Lower leg skin (tissue), 3 donors: ENCODE results near the gene FAM3A.

Experiments
- CTCF ChIP-seq, 3 donors: fragments of 450-650 bp; IDR thresholded peaks; one replicate each; pipeline ENCODE4 v1.5.1; 2016; ENCODE audit warnings: antibody characterized with exemption in 3 of 3, mild to moderate bottlenecking in 3 of 3, moderate library complexity in 2 of 3
- POLR2A ChIP-seq, 2 donors: fragments of 450-650 bp; IDR thresholded peaks; one replicate each; pipeline ENCODE4 v1.6.1; 2016 to 2017; ENCODE audit warnings: antibody characterized with exemption in 2 of 2, mild to moderate bottlenecking in 1 of 2, moderate library complexity in 1 of 2

- TF ChIP-seq CTCF (IDR thresholded peaks at IDR 0.05) (no peak), POLR2A (IDR thresholded peaks at IDR 0.05) (no peak)
Measured at GRCh38 chrX:154516656-154517100, 646 bp upstream of the FAM3A start.
